ENCODE data around the gene PCOLCE2.
"Not testable (repeated sequence)": the region's sequence is repeated elsewhere in the genome, so short reads cannot be mapped to it uniquely, and the experiment has no call there.

Gene PCOLCE2

DNA sequence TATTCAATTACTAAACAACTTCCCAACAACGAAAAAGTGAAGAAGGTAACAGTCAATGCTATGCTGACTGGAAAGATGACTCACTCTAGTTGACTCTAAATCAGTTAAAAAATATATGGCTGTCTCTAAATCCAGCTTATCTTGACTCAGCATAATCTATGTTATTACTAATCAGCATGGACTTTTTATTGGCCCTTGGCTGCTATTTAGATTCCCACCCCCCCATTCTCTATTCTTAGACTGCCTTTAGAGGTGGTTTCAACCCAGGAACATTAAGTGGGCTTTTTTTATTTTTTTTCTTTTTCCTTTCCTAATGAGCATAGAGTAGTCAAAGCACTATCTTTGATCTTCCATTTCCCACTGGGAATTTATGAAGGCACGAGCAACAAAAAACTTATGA lies 1.9 kb downstream of the PCOLCE2 start:
- Mint-ChIP-seq H3K27me3 (peaks cover 25% of the 10 kb centered on the region), H3K27ac (no peak overlapping the region), H3K9me3 (no peaks in the 10 kb centered on the region)

DNA sequence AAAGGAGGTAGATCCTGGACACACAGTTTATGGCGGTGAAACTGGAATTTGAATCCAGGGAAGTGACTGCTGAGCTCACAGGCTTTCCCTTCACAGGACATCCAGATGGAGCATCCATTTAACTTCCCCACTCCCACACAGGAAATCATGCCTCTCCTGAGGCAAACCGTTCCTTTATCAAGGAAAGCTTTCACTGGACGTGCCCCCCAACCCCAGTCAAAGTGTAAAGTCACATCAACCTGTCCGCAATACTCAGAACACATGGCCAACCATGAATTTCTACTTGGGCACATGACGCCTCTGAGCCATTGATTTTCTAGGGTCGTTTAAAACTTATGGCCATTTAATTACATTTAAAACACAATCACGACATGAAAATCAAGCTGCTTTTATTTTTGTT lies 2.9 kb downstream of the PCOLCE2 start:
- Mint-ChIP-seq H3K4me1 (peaks cover 11% of the 10 kb centered on the region), H3K27ac (no peak overlapping the region), H3K4me3 (no peak overlapping the region), H3K9me3 (no peaks in the 10 kb centered on the region), H3K36me3 (no peaks in the 10 kb centered on the region), H3K27me3 (peaks cover 24% of the 10 kb centered on the region)

More for the DNA sequence above, 1.9 kb downstream of the PCOLCE2 start:
- Mint-ChIP-seq H3K4me3 (no peak overlapping the region), H3K36me3 (no peaks in the 10 kb centered on the region), H3K4me1 (peaks cover 11% of the 10 kb centered on the region)

DNA sequence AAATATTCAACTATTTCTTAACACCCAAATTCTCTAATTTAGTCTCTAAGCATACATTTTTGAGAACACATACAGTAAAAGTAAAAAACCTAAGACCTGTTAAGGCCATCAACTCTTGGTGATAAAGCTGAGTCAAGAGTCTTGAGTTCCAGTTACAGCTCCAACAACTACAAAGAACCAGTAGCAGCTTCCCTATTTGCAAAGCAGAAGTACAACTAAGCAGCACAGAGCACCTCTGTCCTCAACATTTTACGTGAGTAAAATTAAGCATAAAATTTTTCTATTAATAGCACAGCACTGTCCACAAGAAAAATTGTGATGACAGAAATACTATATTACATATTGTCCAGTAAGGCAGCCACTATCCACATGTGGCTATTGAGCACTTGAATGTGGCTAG lies 4.4 kb downstream of the PCOLCE2 start:
- peaks cover 10% of the 10 kb centered on the region for H3K4me1 Mint-ChIP-seq
- H3K27ac Mint-ChIP-seq = no peak overlapping the region
- H3K9me3 Mint-ChIP-seq = no peaks in the 10 kb centered on the region
- no peaks in the 10 kb centered on the region for H3K36me3 Mint-ChIP-seq
- no peak overlapping the region for H3K4me3 Mint-ChIP-seq
- H3K27me3 Mint-ChIP-seq = peaks cover 24% of the 10 kb centered on the region

DNA sequence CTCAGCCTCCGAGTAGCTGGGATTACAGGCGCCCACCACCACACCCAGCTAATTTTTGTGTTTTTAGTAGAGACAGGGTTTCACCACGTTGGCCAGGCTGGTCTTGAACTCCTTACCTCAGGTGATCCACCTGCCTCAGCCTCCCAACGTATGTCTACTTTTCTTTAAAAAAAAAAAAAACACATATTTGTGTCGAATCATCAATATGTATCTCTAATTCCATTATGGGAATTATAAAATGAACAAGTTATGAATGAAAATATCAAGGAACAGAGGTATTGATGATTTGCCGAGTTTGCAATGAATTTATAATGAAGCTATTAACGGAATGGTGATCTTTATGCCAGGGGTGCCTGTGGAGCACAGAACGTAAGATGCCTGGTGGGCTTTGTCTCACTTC lies 5.3 kb downstream of the PCOLCE2 start:
- not testable (repeated sequence) for H3K27ac Mint-ChIP-seq, H3K9me3 Mint-ChIP-seq, H3K36me3 Mint-ChIP-seq, H3K4me1 Mint-ChIP-seq, H3K4me3 Mint-ChIP-seq
- H3K27me3 Mint-ChIP-seq = peaks cover 22% of the 10 kb centered on the region

DNA sequence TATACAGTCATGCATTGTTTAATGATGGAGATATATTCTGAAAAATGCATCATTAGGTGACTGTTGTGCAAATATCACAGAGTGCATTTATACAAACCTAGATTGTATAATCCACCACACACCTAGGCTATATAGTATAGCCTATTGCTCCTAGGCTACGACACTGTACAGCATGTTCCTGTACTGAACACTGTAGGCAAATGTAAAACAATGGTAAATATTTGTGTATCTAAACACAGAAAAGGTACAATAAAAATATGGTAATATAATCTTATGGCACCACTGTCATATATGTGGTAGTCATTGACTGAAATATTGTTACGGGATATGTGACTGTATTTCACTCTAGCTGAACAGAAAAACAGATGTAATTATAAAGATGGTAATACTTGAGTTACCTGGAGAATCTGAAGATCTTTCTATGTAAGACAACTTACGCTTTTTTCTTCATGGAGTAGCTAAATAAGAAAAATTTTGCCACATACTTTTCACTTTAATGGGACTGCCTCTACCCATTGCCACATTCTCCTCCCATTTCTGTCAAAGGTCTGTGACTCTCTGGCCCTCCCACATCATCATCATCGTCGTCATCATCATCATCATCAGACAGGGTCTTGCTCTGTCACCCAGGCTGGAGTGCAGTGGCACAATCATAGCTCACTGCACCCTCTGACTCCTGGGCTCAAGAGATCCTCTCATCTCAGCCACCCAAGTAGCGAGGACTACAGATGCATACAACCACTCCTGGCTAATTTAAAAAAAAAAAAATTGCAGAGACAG lies 7.2 kb downstream of the PCOLCE2 start:
- H3K36me3 Mint-ChIP-seq = no peaks in the 10 kb centered on the region
- H3K27me3 Mint-ChIP-seq = peaks cover 12% of the 10 kb centered on the region
- H3K9me3 Mint-ChIP-seq = no peaks in the 10 kb centered on the region
- H3K27ac Mint-ChIP-seq = no peak overlapping the region
- H3K4me3 Mint-ChIP-seq = no peak overlapping the region
- H3K4me1 Mint-ChIP-seq = no peaks in the 10 kb centered on the region

DNA sequence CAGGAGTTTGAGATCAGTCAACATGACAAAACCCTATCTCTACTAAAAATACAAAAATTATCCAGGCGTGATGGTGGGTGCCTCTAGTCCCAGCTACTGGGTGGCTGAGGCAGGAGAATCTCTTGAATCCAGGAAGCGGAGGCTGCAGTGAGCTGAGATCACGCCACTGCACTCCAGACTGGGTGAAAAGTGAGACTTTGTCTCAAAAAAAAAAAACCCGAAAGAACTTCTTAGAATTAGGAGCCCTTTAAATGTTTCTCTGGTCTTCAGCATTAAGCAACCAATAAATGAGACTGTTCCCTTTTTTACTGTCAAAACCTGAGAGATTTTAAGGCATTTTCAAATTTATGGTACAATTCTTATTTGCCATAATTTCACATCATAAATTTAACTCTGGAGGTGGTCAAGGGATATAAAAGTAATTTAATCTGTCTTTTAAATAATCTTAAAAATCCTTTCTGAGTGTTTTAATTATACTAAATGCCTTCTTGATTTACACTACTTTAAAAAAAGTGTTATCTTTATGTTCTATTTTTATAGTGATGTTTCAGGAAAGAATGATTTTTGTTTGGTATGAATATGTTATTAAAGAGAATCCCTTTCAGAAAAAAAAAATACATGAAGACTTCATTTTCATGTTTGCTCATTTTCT lies 10.1 kb downstream of the PCOLCE2 start:
- peaks cover 7% of the 10 kb centered on the region for H3K27me3 Mint-ChIP-seq
- no peaks in the 10 kb centered on the region for H3K9me3 Mint-ChIP-seq
- H3K4me3 Mint-ChIP-seq = no peak overlapping the region
- no peaks in the 10 kb centered on the region for H3K36me3 Mint-ChIP-seq
- no peaks in the 10 kb centered on the region for H3K4me1 Mint-ChIP-seq
- no peak overlapping the region for H3K27ac Mint-ChIP-seq

DNA sequence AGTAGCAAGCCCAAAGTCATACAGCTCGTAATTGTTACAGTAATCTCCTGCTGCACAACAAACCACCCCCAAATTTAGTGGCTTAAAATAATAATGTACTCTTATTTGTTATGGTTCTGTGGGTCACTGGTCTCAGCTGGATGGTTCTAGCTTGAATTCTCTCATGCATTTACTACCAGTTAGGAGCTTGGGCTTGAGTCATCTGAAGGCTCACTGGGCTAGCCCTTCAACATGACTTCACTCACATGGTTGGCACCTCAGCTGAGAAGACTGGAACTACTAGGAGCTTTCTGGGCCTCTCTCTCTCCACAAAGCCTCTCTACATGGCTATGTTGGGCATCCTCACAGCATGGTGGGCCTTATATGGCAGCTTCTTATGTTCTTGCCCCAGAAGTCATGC lies 12.5 kb downstream of the PCOLCE2 start:
- Mint-ChIP-seq H3K4me3 (no peak overlapping the region), H3K4me1 (no peaks in the 10 kb centered on the region), H3K36me3 (no peaks in the 10 kb centered on the region), H3K27me3 (peaks cover 6% of the 10 kb centered on the region), H3K9me3 (no peaks in the 10 kb centered on the region), H3K27ac (no peak overlapping the region)

DNA sequence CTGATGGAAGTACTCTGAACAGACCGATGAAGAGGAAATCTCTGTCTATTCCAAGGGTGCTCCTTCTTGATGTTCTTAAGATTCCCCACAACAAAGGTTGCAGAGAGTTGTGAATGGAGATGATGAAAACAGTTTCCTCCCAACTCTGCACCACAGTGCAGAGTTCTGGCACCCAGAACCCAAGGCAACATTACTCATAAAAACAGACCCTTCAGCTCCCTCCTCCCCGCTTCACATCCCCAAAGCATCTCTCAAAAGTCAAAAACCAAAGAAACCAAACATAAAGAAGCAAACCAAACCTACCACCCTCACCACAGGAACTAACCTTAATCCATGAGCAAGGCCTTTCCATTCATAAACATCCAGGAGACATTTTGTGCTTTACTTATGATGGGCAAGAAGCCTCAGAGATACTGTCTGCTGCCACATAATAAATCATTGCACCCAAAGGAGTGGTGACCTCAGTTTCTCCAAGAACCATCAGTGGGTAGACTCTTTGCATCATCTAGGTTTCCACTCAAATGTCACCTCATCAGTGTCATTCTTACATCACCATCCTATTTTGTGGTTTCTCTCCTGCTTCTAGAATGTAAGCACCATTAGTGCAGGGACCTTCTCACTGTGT lies 13.2 kb downstream of the PCOLCE2 start:
- H3K4me3 Mint-ChIP-seq = no peak overlapping the region
- peaks cover 6% of the 10 kb centered on the region for H3K27me3 Mint-ChIP-seq
- H3K27ac Mint-ChIP-seq = no peak overlapping the region
- H3K4me1 Mint-ChIP-seq = no peaks in the 10 kb centered on the region
- H3K36me3 Mint-ChIP-seq = no peaks in the 10 kb centered on the region
- no peaks in the 10 kb centered on the region for H3K9me3 Mint-ChIP-seq

DNA sequence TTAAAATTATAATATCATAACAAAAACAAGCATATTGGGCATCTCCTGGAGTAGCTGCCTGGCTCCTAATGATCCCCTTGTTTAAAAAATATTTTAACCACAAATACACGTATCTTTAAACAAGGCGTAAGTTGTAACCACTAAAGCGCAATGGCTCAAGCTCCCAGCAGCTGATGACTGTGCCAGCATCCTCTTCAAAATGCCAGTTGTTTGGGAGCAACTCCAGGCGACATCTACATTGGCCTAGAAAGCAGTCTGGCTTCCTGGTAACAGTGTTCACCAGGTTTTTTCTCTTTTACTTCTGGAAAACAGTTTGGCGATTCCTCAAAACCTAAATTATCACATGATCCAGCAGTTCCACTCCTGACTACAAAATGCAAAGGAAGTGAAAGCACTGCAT lies 13.8 kb downstream of the PCOLCE2 start:
- Mint-ChIP-seq H3K9me3 (no peaks in the 10 kb centered on the region), H3K27me3 (peaks cover 3% of the 10 kb centered on the region), H3K27ac (no peak overlapping the region), H3K36me3 (no peaks in the 10 kb centered on the region), H3K4me3 (no peak overlapping the region), H3K4me1 (no peaks in the 10 kb centered on the region)

DNA sequence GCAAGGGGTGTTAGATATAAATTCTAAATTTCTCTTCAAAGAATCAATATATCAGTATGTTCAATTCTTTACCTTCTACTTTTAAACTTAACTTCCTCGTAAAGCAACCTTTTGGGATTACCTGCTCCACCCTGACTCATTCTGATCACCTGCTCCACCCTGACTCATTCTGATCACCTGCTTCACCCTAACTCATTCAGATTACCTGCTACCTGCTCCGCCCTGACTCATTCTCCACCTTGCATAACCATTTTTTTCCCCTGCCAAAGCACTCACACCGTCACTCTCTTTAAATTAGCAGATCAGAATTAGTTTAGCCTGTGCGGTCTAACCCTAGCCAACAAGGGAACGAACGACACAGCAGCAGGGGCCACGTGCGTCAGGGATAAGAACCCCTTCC lies 20.5 kb downstream of the PCOLCE2 start:
- H3K9me3 Mint-ChIP-seq, H3K4me3 Mint-ChIP-seq, H3K27ac Mint-ChIP-seq: not testable (repeated sequence)

DNA sequence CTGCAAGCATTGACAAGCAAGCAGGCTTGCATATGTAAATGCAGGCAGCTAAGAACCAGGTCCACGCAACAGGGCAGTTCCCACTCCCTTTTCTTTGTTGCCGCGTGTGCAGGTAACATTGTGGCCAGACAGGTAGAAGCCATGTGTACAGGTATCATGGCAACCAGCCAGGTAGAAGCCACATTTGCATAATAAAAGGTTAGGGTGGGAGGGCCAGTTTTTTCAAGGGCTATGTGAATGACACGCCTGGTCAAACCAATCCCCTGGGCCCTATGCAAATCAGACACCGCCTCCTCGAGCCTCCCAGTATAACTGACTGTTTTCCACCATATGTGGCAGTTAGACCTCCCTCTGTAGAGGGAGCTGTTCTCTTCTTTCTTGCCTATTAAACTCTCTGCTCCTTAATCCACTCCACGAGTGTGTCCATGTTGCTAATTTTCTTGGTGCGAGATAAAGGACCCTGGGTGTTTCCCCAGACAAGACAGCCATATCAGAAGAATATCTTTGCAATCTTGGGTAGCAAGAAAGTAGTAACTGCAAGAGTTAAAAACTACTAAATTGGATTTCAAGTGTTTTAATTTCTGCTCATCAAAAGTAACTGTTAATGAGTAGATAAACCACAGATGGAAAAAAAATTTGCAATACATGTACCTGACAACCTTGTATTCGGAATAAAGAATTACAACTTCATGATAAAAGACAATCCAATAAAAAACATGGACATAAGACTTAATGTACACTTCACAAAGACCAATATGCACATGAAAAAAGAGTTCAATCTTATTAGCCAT lies 21.8 kb downstream of the PCOLCE2 start:
- H3K36me3 Mint-ChIP-seq = no peaks in the 10 kb centered on the region
- H3K9me3 Mint-ChIP-seq = no peaks in the 10 kb centered on the region
- no peak overlapping the region for H3K27ac Mint-ChIP-seq
- H3K4me1 Mint-ChIP-seq = peaks cover 6% of the 10 kb centered on the region
- H3K27me3 Mint-ChIP-seq = peaks cover 4% of the 10 kb centered on the region
- H3K4me3 Mint-ChIP-seq = no peak overlapping the region

More for the DNA sequence above, 20.5 kb downstream of the PCOLCE2 start:
- not testable (repeated sequence) for H3K4me1 Mint-ChIP-seq, H3K36me3 Mint-ChIP-seq, H3K27me3 Mint-ChIP-seq

DNA sequence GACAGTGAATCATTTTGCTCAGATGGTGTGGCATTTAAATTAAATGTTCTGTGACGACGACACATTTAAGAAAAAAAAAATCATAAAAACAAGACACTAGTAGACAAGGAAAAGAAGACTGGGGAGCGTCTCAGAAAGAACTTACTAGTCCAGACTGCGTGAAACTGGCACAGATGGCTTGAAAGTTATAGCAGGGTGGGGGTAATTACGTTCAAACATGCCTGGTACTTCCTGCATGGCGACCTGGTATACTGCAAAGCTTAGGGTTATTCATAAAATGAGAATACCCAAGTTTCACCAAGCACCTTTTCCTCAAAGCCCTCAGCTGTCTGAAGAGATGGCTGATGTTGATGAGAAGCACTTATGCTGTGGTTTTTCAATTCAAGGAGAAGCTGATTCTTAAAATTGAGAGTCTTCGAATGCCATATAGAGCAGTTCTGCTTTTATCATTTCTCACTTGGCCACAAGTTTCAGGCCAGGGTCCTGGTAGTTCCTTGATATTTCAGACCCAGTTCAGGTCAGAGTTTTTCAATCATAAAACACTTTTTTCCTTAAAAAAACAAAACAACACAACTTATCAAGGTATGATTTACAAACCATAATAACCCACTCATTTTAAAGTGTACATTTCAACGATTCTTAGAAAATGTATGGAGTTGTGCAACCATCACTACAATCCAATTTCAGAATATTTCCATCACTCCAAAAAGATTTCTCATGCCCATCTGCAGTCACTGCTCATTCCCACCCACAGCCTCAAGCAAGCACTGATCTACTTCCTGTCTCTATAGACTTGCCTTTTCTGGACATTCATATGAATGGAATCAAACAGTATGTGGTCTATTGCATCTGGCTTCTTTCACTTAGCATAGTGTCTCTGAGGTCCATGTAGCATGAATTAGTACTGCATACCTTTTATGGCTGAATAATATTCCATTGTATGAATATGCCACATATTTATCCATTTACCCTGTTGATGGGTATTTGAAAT lies 24.7 kb downstream of the PCOLCE2 start:
- H3K36me3 Mint-ChIP-seq = no peaks in the 10 kb centered on the region
- no peak overlapping the region for H3K27ac Mint-ChIP-seq
- no peak overlapping the region for H3K4me3 Mint-ChIP-seq
- peaks cover 7% of the 10 kb centered on the region for H3K27me3 Mint-ChIP-seq
- H3K4me1 Mint-ChIP-seq = peaks cover 6% of the 10 kb centered on the region
- H3K9me3 Mint-ChIP-seq = no peaks in the 10 kb centered on the region

DNA sequence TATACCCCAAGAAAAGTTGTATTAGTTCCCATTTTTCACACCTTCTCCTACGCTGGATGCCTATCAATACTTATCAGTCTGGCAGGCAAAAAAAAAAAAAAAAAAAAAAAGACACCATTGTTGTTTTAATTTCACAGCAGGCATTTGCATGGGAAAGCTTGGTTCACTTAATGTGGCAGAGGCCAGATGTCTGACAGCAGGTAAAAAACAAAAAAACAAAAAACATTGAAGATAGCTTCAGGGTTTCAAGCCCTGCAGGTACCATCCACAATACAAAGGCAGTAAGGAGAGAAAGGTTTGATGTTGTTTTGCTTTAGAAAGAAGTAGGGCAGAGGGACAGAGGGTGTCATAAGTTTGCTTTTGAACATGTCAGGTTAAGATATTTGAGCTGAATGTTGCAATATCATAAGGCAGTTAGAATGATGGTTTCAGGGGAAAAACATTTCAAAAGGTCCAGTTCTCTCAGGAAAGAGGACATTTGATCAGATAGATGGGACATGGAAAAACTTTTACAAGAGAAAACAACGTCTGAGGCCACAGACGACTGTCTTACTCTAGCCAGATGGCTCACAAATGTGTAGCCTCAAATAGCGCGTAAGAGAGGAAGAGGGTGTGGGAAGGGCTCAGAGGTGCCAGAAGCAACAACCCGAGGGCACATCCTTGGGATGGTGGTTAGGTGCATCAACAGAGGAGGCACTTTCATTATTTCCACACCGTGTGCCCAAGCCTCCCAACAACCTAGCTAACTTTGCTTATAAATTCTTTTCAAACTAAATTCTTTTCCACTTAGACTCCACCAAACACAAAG lies 25.7 kb downstream of the PCOLCE2 start:
- Mint-ChIP-seq H3K4me3 (no peak overlapping the region), H3K27ac (no peak overlapping the region), H3K27me3 (peaks cover 7% of the 10 kb centered on the region), H3K36me3 (no peaks in the 10 kb centered on the region), H3K9me3 (no peaks in the 10 kb centered on the region), H3K4me1 (peaks cover 6% of the 10 kb centered on the region)

DNA sequence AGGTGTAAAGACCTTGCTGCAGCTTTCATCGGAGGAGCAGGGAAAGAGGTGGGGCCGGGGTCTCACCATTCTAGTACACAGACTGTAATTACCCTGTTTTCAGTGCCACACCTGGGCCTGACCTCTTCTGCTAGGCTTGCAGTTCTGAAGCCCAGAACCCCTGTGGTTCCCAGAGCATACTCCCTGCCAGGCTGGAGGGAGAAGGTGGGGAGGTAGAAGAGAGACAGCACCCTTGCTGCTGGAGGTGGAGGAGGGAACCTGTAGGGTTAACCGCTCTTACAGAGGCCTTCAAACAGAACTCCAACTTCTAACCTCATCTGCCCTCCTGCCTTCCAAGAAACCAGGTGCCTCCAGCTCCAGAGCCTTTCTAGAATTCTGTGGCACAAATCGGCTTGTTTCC lies 27.0 kb downstream of the PCOLCE2 start:
- Mint-ChIP-seq H3K4me3 (no peak overlapping the region), H3K27me3 (peaks cover 7% of the 10 kb centered on the region), H3K9me3 (no peaks in the 10 kb centered on the region), H3K36me3 (no peaks in the 10 kb centered on the region), H3K4me1 (peaks cover 6% of the 10 kb centered on the region), H3K27ac (no peak overlapping the region)

Data from activated naive CD4-positive, alpha-beta T cell treated with anti-CD3 and anti-CD28 coated beads, Interleukin-2, amount 50 U/mL, for 24 hours (primary cell).